ENCODE results near the gene SHISA5.

The SHISA5 gene

GRCh38 chr3:48441940-48442339 is 62.0 kb downstream of the SHISA5 start:
- POLR2A ChIA-PET = interaction anchor here (0.7 kb wide), 1 partner anchor 9 kb away, joined by 3 read pairs; no protein-coding TSS in a partner anchor
- no peak for TF ChIP-seq FOXA1 (IDR thresholded peaks at IDR 0.05)
- TF ChIP-seq ZNF384 (IDR thresholded peaks at IDR 0.05) = no peak
- TF ChIP-seq LEF1 (IDR thresholded peaks at IDR 0.05; ENCODE audit: borderline replicate concordance) = no peak
- no peak for TF ChIP-seq PKNOX1 (IDR thresholded peaks at IDR 0.05)
- no peak for TF ChIP-seq HDGF (IDR thresholded peaks at IDR 0.05; ENCODE audit: borderline replicate concordance)
- no peak for TF ChIP-seq FOXM1 (IDR thresholded peaks at IDR 0.05; ENCODE audit: borderline replicate concordance)
- TF ChIP-seq ARNT (IDR thresholded peaks at IDR 0.05) = no peak
- TF ChIP-seq TARDBP (IDR thresholded peaks at IDR 0.05) = no peak
- TF ChIP-seq SP1 (IDR thresholded peaks at IDR 0.05) = no peak
- no peak for TF ChIP-seq SUZ12 (IDR thresholded peaks at IDR 0.05)
- TF ChIP-seq NFRKB (IDR thresholded peaks at IDR 0.05) = no peak
- TF ChIP-seq FOXK2 (IDR thresholded peaks at IDR 0.05) = no peak
- TF ChIP-seq L3MBTL2 (conservative IDR thresholded peaks at IDR 0.05) = no peak
- no peak for TF ChIP-seq CTBP1 (IDR thresholded peaks at IDR 0.05; ENCODE audit: borderline replicate concordance)
- no peak for TF ChIP-seq BHLHE40 (IDR thresholded peaks at IDR 0.05; ENCODE audit: borderline replicate concordance)
- TF ChIP-seq ELF4 (IDR thresholded peaks at IDR 0.05) = no peak
- CTCF ChIA-PET = no interaction called here
- DNase-seq (ENCODE audit: extremely low spot score) = no peak

DNA sequence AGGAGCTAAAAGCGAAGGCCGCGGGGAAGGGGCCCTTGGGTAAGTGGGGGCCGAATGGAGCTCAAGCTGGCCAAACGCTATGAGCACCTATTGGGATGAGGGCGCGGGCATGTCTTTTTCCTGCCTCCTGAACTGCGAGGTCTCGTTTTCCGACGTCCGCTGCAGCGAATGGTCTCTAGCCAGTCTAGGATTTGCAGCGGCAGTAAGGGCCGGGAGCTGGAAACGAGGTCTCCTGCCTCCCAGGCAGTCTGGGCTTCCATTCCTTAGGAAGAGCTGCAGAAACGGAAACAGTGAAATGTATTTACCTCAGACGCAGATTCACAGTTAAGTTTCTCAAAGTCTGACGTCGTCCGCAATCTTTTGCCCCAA is 63.4 kb downstream of the SHISA5 start:
- CTCF ChIA-PET = interaction anchor here (1.3 to 2.7 kb wide), 2 partner anchors 33 to 40 kb away, joined by 3 to 21 read pairs; no protein-coding TSS in a partner anchor
- POLR2A ChIA-PET = interaction anchor here (0.8 to 2.2 kb wide), 12 partner anchors 8 to 222 kb away, joined by 3 to 19 read pairs (median 4); partner anchors contain the start of genes CELSR3, PLXNB1 and ZNF589
- DNase-seq (ENCODE audit: extremely low spot score) = no peak
- TF ChIP-seq L3MBTL2 (conservative IDR thresholded peaks at IDR 0.05) (no peak), SUZ12 (IDR thresholded peaks at IDR 0.05) (no peak), FOXA1 (IDR thresholded peaks at IDR 0.05) (no peak), ARNT (IDR thresholded peaks at IDR 0.05) (no peak), CTBP1 (IDR thresholded peaks at IDR 0.05; ENCODE audit: borderline replicate concordance) (no peak), FOXK2 (IDR thresholded peaks at IDR 0.05) (no peak), ELF4 (IDR thresholded peaks at IDR 0.05) (no peak), NFRKB (IDR thresholded peaks at IDR 0.05) (no peak), HDGF (IDR thresholded peaks at IDR 0.05; ENCODE audit: borderline replicate concordance) (no peak), BHLHE40 (IDR thresholded peaks at IDR 0.05; ENCODE audit: borderline replicate concordance) (no peak)

- DNase-seq (ENCODE audit: extremely low spot score) = peak; percentile 97
- ChIA-PET CTCF (interaction anchor here (0.7 to 2.7 kb wide), 6 partner anchors 33 to 187 kb away, joined by 3 to 21 read pairs (median 3); no protein-coding TSS in a partner anchor), POLR2A (interaction anchor here (0.5 to 2.2 kb wide), 35 partner anchors 8 to 615 kb away, joined by 3 to 19 read pairs (median 4); partner anchors contain the start of genes CDC25A, CELSR3, PFKFB4 and PLXNB1)
- TF ChIP-seq FOXK2 (IDR thresholded peaks at IDR 0.05) = no peak
- TF ChIP-seq PKNOX1 (IDR thresholded peaks at IDR 0.05) = peak; percentile 95
- TF ChIP-seq LEF1 (IDR thresholded peaks at IDR 0.05; ENCODE audit: borderline replicate concordance) = no peak
- TF ChIP-seq SUZ12 (IDR thresholded peaks at IDR 0.05) = no peak
- TF ChIP-seq L3MBTL2 (conservative IDR thresholded peaks at IDR 0.05) = peak; percentile 98
- TF ChIP-seq ELF4 (IDR thresholded peaks at IDR 0.05) = peak; percentile 76
These were observed 64.0 kb downstream of the SHISA5 start, which contains the start of the genes CCDC51 and TMA7 for GRCh38 chr3:48439820-48440589. TSS of gene CCDC51 (minus strand) at chr3:48440119. CDS start at chr3:48435128, 4,991 bp downstream. TSS of gene TMA7 (plus strand) at chr3:48440257. CDS start at chr3:48440297, 40 bp downstream.

DNA sequence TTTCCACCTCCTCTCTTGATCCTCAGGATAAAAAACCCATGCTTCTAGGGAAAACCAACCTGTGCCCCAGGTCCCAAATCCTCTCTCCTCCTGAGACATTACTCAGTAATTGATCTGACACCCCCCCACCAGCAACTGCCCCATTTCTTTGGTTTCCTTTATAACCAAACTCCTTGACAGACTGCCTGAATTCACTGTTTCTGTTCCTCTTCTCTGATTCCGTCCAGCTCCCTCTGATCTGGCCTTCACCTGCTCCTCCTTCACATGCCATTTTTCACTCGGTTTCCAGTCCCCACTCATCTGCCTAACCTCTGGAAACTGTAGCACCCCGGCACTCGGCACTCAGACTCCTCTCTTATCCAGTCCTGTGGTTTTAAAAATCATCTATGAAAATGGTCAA is 66.2 kb downstream of the SHISA5 start:
- no peak for TF ChIP-seq ELF4 (IDR thresholded peaks at IDR 0.05)
- no peak for DNase-seq (ENCODE audit: extremely low spot score)
- CTCF ChIA-PET = interaction anchor here (0.6 to 6.3 kb wide), 2 partner anchors 36 to 248 kb away, joined by 3 to 213 read pairs; no protein-coding TSS in a partner anchor
- POLR2A ChIA-PET = no interaction called here

DNA sequence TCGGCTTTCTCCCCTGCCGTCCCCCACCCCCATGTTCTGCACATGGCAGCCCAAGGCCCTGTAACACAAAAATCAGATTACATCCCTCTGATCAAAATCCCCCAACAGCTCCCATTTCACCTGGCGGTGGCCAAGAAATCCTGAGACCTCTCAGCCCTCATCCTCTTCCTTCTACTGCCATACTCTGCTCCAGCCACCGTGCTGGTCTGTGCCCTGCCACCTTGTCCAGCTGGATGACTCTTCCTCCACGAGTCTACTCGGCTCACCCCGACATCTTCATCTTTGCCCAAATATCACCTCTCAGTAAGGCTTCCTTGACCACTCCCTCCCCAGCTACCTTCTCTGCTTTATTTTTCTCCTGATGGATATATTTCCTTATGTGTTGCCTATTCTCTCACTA is 67.1 kb downstream of the SHISA5 start:
- DNase-seq (ENCODE audit: extremely low spot score) = no peak
- POLR2A ChIA-PET = interaction anchor here (1.1 to 2.2 kb wide), 6 partner anchors 9 to 163 kb away, joined by 4 to 28 read pairs (median 8); partner anchors contain the start of gene ATRIP
- CTCF ChIA-PET = interaction anchor here (0.7 to 6.3 kb wide), 24 partner anchors 9 to 246 kb away, joined by 3 to 213 read pairs (median 10); partner anchors contain the start of genes ATRIP, PFKFB4 and ZNF589
- no peak for TF ChIP-seq CTBP1 (IDR thresholded peaks at IDR 0.05; ENCODE audit: borderline replicate concordance)
- TF ChIP-seq L3MBTL2 (conservative IDR thresholded peaks at IDR 0.05) = no peak
- TF ChIP-seq LEF1 (IDR thresholded peaks at IDR 0.05; ENCODE audit: borderline replicate concordance) = no peak
- TF ChIP-seq SUZ12 (IDR thresholded peaks at IDR 0.05) = no peak
- no peak for TF ChIP-seq HDGF (IDR thresholded peaks at IDR 0.05; ENCODE audit: borderline replicate concordance)
- TF ChIP-seq TARDBP (IDR thresholded peaks at IDR 0.05) = no peak
- no peak for TF ChIP-seq FOXK2 (IDR thresholded peaks at IDR 0.05)
- TF ChIP-seq FOXM1 (IDR thresholded peaks at IDR 0.05; ENCODE audit: borderline replicate concordance) = no peak

DNA sequence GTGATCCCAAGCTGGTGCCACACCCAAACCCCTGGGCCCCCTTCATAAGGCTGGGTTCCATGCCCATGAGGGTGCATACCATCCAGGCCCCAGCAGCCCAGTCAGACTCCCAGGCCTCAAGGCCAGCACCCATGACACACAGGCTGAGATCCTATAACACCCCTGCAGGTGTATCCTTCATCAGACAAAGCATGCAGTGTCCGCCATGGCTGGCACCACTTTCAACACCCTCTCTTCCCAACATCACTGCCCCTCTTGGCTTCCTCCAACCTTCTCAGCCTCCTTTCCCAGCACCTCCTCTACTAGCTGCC is 67.5 kb downstream of the SHISA5 start:
- TF ChIP-seq L3MBTL2 (conservative IDR thresholded peaks at IDR 0.05) = no peak
- no peak for TF ChIP-seq FOXK2 (IDR thresholded peaks at IDR 0.05)
- no peak for TF ChIP-seq TARDBP (IDR thresholded peaks at IDR 0.05)
- no peak for TF ChIP-seq FOXA1 (IDR thresholded peaks at IDR 0.05)
- TF ChIP-seq ARNT (IDR thresholded peaks at IDR 0.05) = no peak
- TF ChIP-seq NFRKB (IDR thresholded peaks at IDR 0.05) = no peak
- TF ChIP-seq LEF1 (IDR thresholded peaks at IDR 0.05; ENCODE audit: borderline replicate concordance) = no peak
- TF ChIP-seq ELF4 (IDR thresholded peaks at IDR 0.05) = no peak
- no peak for TF ChIP-seq SUZ12 (IDR thresholded peaks at IDR 0.05)
- no peak for TF ChIP-seq ZNF384 (IDR thresholded peaks at IDR 0.05)
- TF ChIP-seq BHLHE40 (IDR thresholded peaks at IDR 0.05; ENCODE audit: borderline replicate concordance) = no peak
- TF ChIP-seq FOXM1 (IDR thresholded peaks at IDR 0.05; ENCODE audit: borderline replicate concordance) = no peak
- TF ChIP-seq HDGF (IDR thresholded peaks at IDR 0.05; ENCODE audit: borderline replicate concordance) = no peak
- no peak for TF ChIP-seq CTBP1 (IDR thresholded peaks at IDR 0.05; ENCODE audit: borderline replicate concordance)
- no peak for TF ChIP-seq PKNOX1 (IDR thresholded peaks at IDR 0.05)
- TF ChIP-seq SP1 (IDR thresholded peaks at IDR 0.05) = no peak
- DNase-seq (ENCODE audit: extremely low spot score) = no peak
- ChIA-PET CTCF (interaction anchor here (0.5 to 6.3 kb wide), 78 partner anchors 9 to 340 kb away, joined by 3 to 213 read pairs (median 4); partner anchors contain the start of genes ATRIP, CAMP, CDC25A and PFKFB4), POLR2A (interaction anchor here (1.1 to 2.2 kb wide), 8 partner anchors 10 to 196 kb away, joined by 4 to 28 read pairs (median 8); partner anchors contain the start of genes ATRIP and ZNF589)
